Raji (cell line): ENCODE measurements around the gene LZTR1.

ENCODE experiments used
- POLR2A ChIP-seq: IDR thresholded peaks from 2 replicates; pipeline ENCODE4 v1.6.1; 2011; ENCODE audit warnings: low read depth, low read length, control low read depth; ENCODE audit not compliant: insufficient read depth

The LZTR1 gene

GRCh38 chr22:20962491-20962945 lies 19.6 kb upstream of the LZTR1 start:
- TF ChIP-seq POLR2A = no peak

GRCh38 chr22:20963201-20964052 lies 18.7 kb upstream of the LZTR1 start:
- TF ChIP-seq POLR2A = no peak

GRCh38 chr22:20964090-20964798 lies 17.9 kb upstream of the LZTR1 start:
- TF ChIP-seq POLR2A = no peak

- no peak for TF ChIP-seq POLR2A
Observed at GRCh38 chr22:20964799-20965103, 17.3 kb upstream of the LZTR1 start.

GRCh38 chr22:20965104-20965887 lies 16.8 kb upstream of the LZTR1 start:
- no peak for TF ChIP-seq POLR2A

GRCh38 chr22:20965888-20966855 lies 15.9 kb upstream of the LZTR1 start:
- TF ChIP-seq POLR2A = no peak

GRCh38 chr22:20966883-20967696 lies 15.0 kb upstream of the LZTR1 start, which contains the start of gene AIFM3:
Gene AIFM3 (plus strand): TSS chr22:20967255. CDS start chr22:20967945, 690 bp downstream.
- TF ChIP-seq POLR2A = no peak

GRCh38 chr22:20967697-20968211 lies 14.3 kb upstream of the LZTR1 start:
- no peak for TF ChIP-seq POLR2A

- no peak for TF ChIP-seq POLR2A
Observed at GRCh38 chr22:20968281-20968977, 13.7 kb upstream of the LZTR1 start.

- TF ChIP-seq POLR2A = no peak
Observed at GRCh38 chr22:20970939-20971657, 11.0 kb upstream of the LZTR1 start.

GRCh38 chr22:20972933-20973577 lies 9.0 kb upstream of the LZTR1 start:
- TF ChIP-seq POLR2A = no peak
